ENCODE data around the gene SLC26A4. TPM values are rescaled to one million over a fixed set of nuclear protein-coding genes. Genes with fewer than 3 reads are reported as not detected.

Gene SLC26A4
- total RNA-seq, 1 donor from 2014 or later = 0.57 TPM

DNA sequence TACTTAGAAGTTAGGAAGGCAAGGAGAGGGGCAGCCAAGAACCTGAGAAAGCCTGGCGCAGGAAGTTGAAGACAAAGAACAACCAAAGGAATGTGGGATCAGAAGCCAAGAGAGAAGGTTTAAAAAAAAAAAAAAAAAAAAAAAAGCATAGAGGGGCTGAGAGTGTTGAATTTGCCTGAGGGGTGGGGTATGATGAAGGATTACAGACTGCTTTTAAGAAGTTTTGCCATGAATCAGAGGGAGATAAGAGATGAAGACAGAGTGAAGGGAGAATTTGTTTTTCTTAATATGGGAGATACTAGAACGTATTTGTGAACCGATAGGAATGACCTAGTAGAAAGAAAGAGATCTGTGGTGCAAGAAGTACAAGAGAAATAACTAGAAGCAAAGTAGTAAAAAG, 6.7 kb downstream of the SLC26A4 start:
- Histone ChIP-seq H3K9ac (ENCODE audit: low read length) (no peak overlapping the region), H2AFZ (ENCODE audit: low read depth, low read length) (no peak overlapping the region), H3K4me3 (ENCODE audit: insufficient read depth, low read depth, low read length) (no peak overlapping the region), H3K4me1 (ENCODE audit: insufficient read depth, low read length) (no peaks in the 10 kb centered on the region), H3K36me3 (ENCODE audit: insufficient read depth, low read length) (no peaks in the 10 kb centered on the region), H3K27me3 (ENCODE audit: insufficient read depth, low read length) (peaks cover 6% of the 10 kb centered on the region), H3K4me2 (ENCODE audit: low read length) (no peak overlapping the region), H4K20me1 (ENCODE audit: insufficient read depth, low read length) (no peaks in the 10 kb centered on the region), H3K79me2 (ENCODE audit: insufficient read depth, low read length) (no peaks in the 10 kb centered on the region), H3K27ac (ENCODE audit: low read depth, low read length) (no peak overlapping the region), H3K9me3 (ENCODE audit: insufficient read depth, low read depth, low read length) (no peaks in the 10 kb centered on the region)
- H3K36me3 Mint-ChIP-seq (ENCODE audit: low read depth, unreplicated experiment) = no peaks in the 10 kb centered on the region
- H3K4me3 Mint-ChIP-seq (ENCODE audit: unreplicated experiment) = no peak overlapping the region
- H3K4me1 Mint-ChIP-seq (ENCODE audit: low read depth, unreplicated experiment) = no peaks in the 10 kb centered on the region
- FAIRE-seq (no peak), DNase-seq (ENCODE audit: low read depth) (peak; percentile 36)
- peaks cover 19% of the 10 kb centered on the region for H3K27me3 Mint-ChIP-seq (ENCODE audit: low read depth, unreplicated experiment)
- no peak overlapping the region for H3K27ac Mint-ChIP-seq (ENCODE audit: unreplicated experiment)
- H3K9me3 Mint-ChIP-seq (ENCODE audit: unreplicated experiment) = no peaks in the 10 kb centered on the region
- no peak for TF ChIP-seq EZH2 (IDR thresholded peaks at IDR 0.05; ENCODE audit: insufficient read depth, low read length)
- TF ChIP-seq, protein P1, sequence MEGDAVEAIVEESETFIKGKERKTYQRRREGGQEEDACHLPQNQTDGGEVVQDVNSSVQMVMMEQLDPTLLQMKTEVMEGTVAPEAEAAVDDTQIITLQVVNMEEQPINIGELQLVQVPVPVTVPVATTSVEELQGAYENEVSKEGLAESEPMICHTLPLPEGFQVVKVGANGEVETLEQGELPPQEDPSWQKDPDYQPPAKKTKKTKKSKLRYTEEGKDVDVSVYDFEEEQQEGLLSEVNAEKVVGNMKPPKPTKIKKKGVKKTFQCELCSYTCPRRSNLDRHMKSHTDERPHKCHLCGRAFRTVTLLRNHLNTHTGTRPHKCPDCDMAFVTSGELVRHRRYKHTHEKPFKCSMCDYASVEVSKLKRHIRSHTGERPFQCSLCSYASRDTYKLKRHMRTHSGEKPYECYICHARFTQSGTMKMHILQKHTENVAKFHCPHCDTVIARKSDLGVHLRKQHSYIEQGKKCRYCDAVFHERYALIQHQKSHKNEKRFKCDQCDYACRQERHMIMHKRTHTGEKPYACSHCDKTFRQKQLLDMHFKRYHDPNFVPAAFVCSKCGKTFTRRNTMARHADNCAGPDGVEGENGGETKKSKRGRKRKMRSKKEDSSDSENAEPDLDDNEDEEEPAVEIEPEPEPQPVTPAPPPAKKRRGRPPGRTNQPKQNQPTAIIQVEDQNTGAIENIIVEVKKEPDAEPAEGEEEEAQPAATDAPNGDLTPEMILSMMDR (IDR thresholded peaks at IDR 0.05; ENCODE audit: insufficient read depth, low read depth, low read length) = no peak

DNA sequence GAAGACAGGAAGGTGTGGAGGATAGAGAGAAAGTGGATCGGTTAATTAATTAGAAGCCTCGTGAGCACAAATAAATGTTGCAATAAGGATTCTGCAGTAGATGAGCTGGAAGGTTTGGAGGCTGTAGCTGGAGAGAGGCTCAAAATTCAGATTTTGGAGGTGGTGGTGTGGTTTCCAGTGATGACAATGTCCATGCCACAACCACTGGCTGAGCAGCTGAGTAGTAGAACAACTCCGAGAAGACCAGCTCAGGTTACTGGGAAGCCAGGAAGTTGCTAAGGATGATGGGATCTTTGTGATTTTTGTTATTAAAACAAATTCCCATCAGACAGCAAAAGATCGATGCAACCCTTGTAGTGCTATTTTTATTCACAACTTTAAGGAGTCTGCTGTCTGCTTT, 7.7 kb downstream of the SLC26A4 start:
- no peak for DNase-seq (ENCODE audit: low read depth)
- Mint-ChIP-seq H3K4me1 (ENCODE audit: low read depth, unreplicated experiment) (no peaks in the 10 kb centered on the region), H3K27ac (ENCODE audit: unreplicated experiment) (no peak overlapping the region)

DNA sequence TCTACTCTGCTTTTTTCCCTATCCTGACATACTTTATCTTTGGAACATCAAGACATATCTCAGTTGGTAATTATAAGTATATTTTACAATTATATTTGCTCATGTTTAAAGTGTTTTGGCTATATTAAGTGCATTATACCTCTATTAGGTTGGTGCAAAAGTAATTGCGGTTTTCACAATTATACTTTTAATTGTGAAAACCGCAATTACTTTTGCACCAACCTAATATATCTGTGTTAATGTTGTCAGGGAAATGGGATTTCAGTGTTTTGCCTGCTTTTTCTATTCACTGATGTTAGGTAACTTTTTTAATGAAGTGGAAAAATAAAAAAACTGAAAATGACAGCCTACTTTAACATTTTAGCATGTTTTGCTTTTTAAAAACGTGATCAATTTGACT, 11.6 kb downstream of the SLC26A4 start:
- FAIRE-seq (no peak), DNase-seq (ENCODE audit: low read depth) (no peak)
- Histone ChIP-seq H2AFZ (ENCODE audit: low read depth, low read length) (no peak overlapping the region), H3K4me2 (ENCODE audit: low read length) (no peak overlapping the region), H3K9ac (ENCODE audit: low read length) (no peak overlapping the region), H4K20me1 (ENCODE audit: insufficient read depth, low read length) (no peaks in the 10 kb centered on the region), H3K27me3 (ENCODE audit: insufficient read depth, low read length) (no peaks in the 10 kb centered on the region), H3K36me3 (ENCODE audit: insufficient read depth, low read length) (no peaks in the 10 kb centered on the region), H3K79me2 (ENCODE audit: insufficient read depth, low read length) (no peaks in the 10 kb centered on the region), H3K9me3 (ENCODE audit: insufficient read depth, low read depth, low read length) (no peaks in the 10 kb centered on the region), H3K27ac (ENCODE audit: low read depth, low read length) (no peak overlapping the region), H3K4me1 (ENCODE audit: insufficient read depth, low read length) (no peaks in the 10 kb centered on the region), H3K4me3 (ENCODE audit: insufficient read depth, low read depth, low read length) (no peak overlapping the region)
- no peaks in the 10 kb centered on the region for H3K36me3 Mint-ChIP-seq (ENCODE audit: low read depth, unreplicated experiment)
- H3K4me1 Mint-ChIP-seq (ENCODE audit: low read depth, unreplicated experiment) = no peaks in the 10 kb centered on the region
- no peak for TF ChIP-seq EZH2 (IDR thresholded peaks at IDR 0.05; ENCODE audit: insufficient read depth, low read length)
- TF ChIP-seq, protein P1 (IDR thresholded peaks at IDR 0.05; ENCODE audit: insufficient read depth, low read depth, low read length) = no peak
- H3K9me3 Mint-ChIP-seq (ENCODE audit: unreplicated experiment) = peaks cover 3% of the 10 kb centered on the region
- H3K4me3 Mint-ChIP-seq (ENCODE audit: unreplicated experiment) = no peak overlapping the region
- no peak overlapping the region for H3K27ac Mint-ChIP-seq (ENCODE audit: unreplicated experiment)
- no peaks in the 10 kb centered on the region for H3K27me3 Mint-ChIP-seq (ENCODE audit: low read depth, unreplicated experiment)

More for the DNA sequence above, 7.7 kb downstream of the SLC26A4 start:
- Histone ChIP-seq H3K27ac (ENCODE audit: low read depth, low read length) (no peak overlapping the region), H3K4me2 (ENCODE audit: low read length) (no peak overlapping the region), H2AFZ (ENCODE audit: low read depth, low read length) (no peak overlapping the region), H3K36me3 (ENCODE audit: insufficient read depth, low read length) (no peaks in the 10 kb centered on the region), H3K27me3 (ENCODE audit: insufficient read depth, low read length) (no peaks in the 10 kb centered on the region), H3K9ac (ENCODE audit: low read length) (no peak overlapping the region), H3K79me2 (ENCODE audit: insufficient read depth, low read length) (no peaks in the 10 kb centered on the region), H4K20me1 (ENCODE audit: insufficient read depth, low read length) (no peaks in the 10 kb centered on the region), H3K9me3 (ENCODE audit: insufficient read depth, low read depth, low read length) (no peaks in the 10 kb centered on the region), H3K4me1 (ENCODE audit: insufficient read depth, low read length) (no peaks in the 10 kb centered on the region), H3K4me3 (ENCODE audit: insufficient read depth, low read depth, low read length) (no peak overlapping the region)
- peaks cover 15% of the 10 kb centered on the region for H3K27me3 Mint-ChIP-seq (ENCODE audit: low read depth, unreplicated experiment)
- H3K4me3 Mint-ChIP-seq (ENCODE audit: unreplicated experiment) = no peak overlapping the region
- H3K9me3 Mint-ChIP-seq (ENCODE audit: unreplicated experiment) = no peaks in the 10 kb centered on the region
- FAIRE-seq = no peak
- no peaks in the 10 kb centered on the region for H3K36me3 Mint-ChIP-seq (ENCODE audit: low read depth, unreplicated experiment)
- no peak for TF ChIP-seq EZH2 (IDR thresholded peaks at IDR 0.05; ENCODE audit: insufficient read depth, low read length)
- TF ChIP-seq, protein P1 (IDR thresholded peaks at IDR 0.05; ENCODE audit: insufficient read depth, low read depth, low read length) = no peak

All from astrocyte (in vitro differentiated cells and primary cell).